H1 (cell line): ENCODE measurements around the gene CELF2. TPM values are rescaled to one million over a fixed set of nuclear protein-coding genes. Genes with fewer than 3 reads are reported as not detected.

Source experiments
- CTCF ChIA-PET: fragments of 300-600 bp; sonication (Branson Sonifier 250); formaldehyde crosslinking; loops from one replicate; lab custom pipeline; 2021; ENCODE audit not compliant: partially characterized antibody; lab: Charles Lee
- POLR2A ChIA-PET: fragments of 300-600 bp; sonication (Branson Sonifier 250); formaldehyde crosslinking; loops from one replicate; lab custom pipeline; 2021; ENCODE audit warnings: inconsistent platforms; ENCODE audit not compliant: partially characterized antibody; lab: Charles Lee
- DNase-seq, 2 experiments: peaks; one replicate each; pipeline versions ENCODE4 v3.0.0 to v3.0.0-alpha.2; 2010 to 2022; ENCODE audit warnings: low spot score in 2 of 2, low read depth in 1 of 2, mixed read lengths in 1 of 2
- FAIRE-seq: peaks from 2 replicates; lab custom pipeline; 2011; peaks lifted over from hg19 to GRCh38; lab: Jason Lieb, UNC
- H2AFZ ChIP-seq: 2 replicates; pipeline ENCODE4 v1.8.1; 2012; ENCODE audit warnings: low read length, inconsistent platforms
- H2AK5ac ChIP-seq: 2 replicates; pipeline ENCODE4 v1.6.1; 2013; ENCODE audit warnings: low read depth, low read length
- H2BK120ac ChIP-seq: replicated peaks from 2 replicates; pipeline ENCODE3; 2013; ENCODE audit warnings: low read depth, low read length, inconsistent platforms
- H2BK12ac ChIP-seq: 2 replicates; pipeline ENCODE4 v1.6.1; 2013; ENCODE audit warnings: low read depth, low read length
- H2BK15ac ChIP-seq: 2 replicates; pipeline ENCODE4 v1.6.1; 2013; ENCODE audit warnings: low read length
- H2BK20ac ChIP-seq: 2 replicates; pipeline ENCODE4 v1.6.1; 2013; ENCODE audit warnings: low read length
- H2BK5ac ChIP-seq: 2 replicates; pipeline ENCODE4 v1.6.1; 2013; ENCODE audit warnings: low read depth, low read length
- H3K14ac ChIP-seq: 2 replicates; pipeline ENCODE4 v1.6.1; 2013; ENCODE audit warnings: inconsistent platforms; ENCODE audit not compliant: insufficient read length
- H3K18ac ChIP-seq: 2 replicates; pipeline ENCODE4 v1.6.1; 2013; ENCODE audit warnings: low read length; ENCODE audit errors: extremely low read depth
- H3K23ac ChIP-seq: 2 replicates; pipeline ENCODE4 v1.6.1; 2013; ENCODE audit warnings: inconsistent platforms; ENCODE audit not compliant: insufficient read length
- H3K23me2 ChIP-seq: 2 replicates; pipeline ENCODE4 v1.6.1; 2013; ENCODE audit warnings: low read depth, low read length
- H3K27ac ChIP-seq: 2 replicates; pipeline ENCODE4 v1.6.1; 2011; ENCODE audit warnings: low read depth, low read length, inconsistent platforms
- H3K27me3 ChIP-seq, 4 experiments: replicated peaks in 1 of 4; 1 replicate in 1 of 4; 2 replicates in 3 of 4; pipeline versions ENCODE4 v1.6.1 to v1.8.1; 2011 to 2013; ENCODE audit warnings: low read length in 3 of 4, mild to moderate bottlenecking in 3 of 4, inconsistent platforms in 2 of 4, mixed read lengths in 2 of 4, moderate library complexity in 1 of 4; ENCODE audit not compliant: control insufficient read depth in 3 of 4, insufficient read depth in 3 of 4; ENCODE audit errors: extremely low read depth in 1 of 4
- H3K36me3 ChIP-seq, 4 experiments: 2 replicates each; pipeline versions ENCODE4 v1.6.1 to v1.8.1; 2011 to 2013; ENCODE audit warnings: mild to moderate bottlenecking in 4 of 4, low read length in 3 of 4, moderate library complexity in 2 of 4, control low read depth in 1 of 4, inconsistent platforms in 1 of 4; ENCODE audit not compliant: insufficient read depth in 4 of 4, control insufficient read depth in 2 of 4
- H3K4ac ChIP-seq: replicated peaks from 2 replicates; pipeline ENCODE3; 2013; ENCODE audit warnings: low read length, low read depth, mixed read lengths, inconsistent platforms; ENCODE audit not compliant: insufficient read length
- H3K4me1 ChIP-seq, 4 experiments: replicated peaks in 1 of 4; 1 replicate in 1 of 4; 2 replicates in 3 of 4; pipeline versions ENCODE4 v1.6.1 to v1.8.1; 2011 to 2013; ENCODE audit warnings: low read length in 3 of 4, inconsistent platforms in 2 of 4, mixed read lengths in 1 of 4; ENCODE audit not compliant: insufficient read depth in 4 of 4, control insufficient read depth in 3 of 4
- H3K4me2 ChIP-seq, 2 experiments: 2 replicates each; pipeline versions ENCODE4 v1.6.1 to v1.8.1; 2011 to 2013; ENCODE audit warnings: low read depth in 2 of 2, low read length in 2 of 2, control low read depth in 1 of 2, inconsistent platforms in 1 of 2, mild to moderate bottlenecking in 1 of 2; ENCODE audit not compliant: insufficient read depth in 1 of 2
- H3K4me3 ChIP-seq, 4 experiments: fragments of 200-600, 300-600 bp in 1 of 4; sonication (generic), shearing (Covaris generic), sonication (Bioruptor Twin) in 1 of 4; 2 replicates each; pipeline versions ENCODE4 v1.5.1 to v1.8.1; 2011 to 2016; ENCODE audit warnings: low read length in 4 of 4, low read depth in 3 of 4, control low read depth in 2 of 4, inconsistent platforms in 2 of 4, mild to moderate bottlenecking in 2 of 4, mixed read lengths in 1 of 4, moderate library complexity in 1 of 4; ENCODE audit not compliant: insufficient read depth in 2 of 4; ENCODE audit errors: extremely low read depth in 1 of 4
- H3K56ac ChIP-seq: replicated peaks from 2 replicates; pipeline ENCODE3; 2013; ENCODE audit warnings: low read depth, mild to moderate bottlenecking, mixed read lengths, low read length, inconsistent platforms; ENCODE audit not compliant: insufficient read length
- H3K79me1 ChIP-seq: 2 replicates; pipeline ENCODE4 v1.6.1; 2013; ENCODE audit warnings: low read depth, low read length, control low read depth
- H3K79me2 ChIP-seq, 2 experiments: 2 replicates each; pipeline versions ENCODE4 v1.6.1 to v1.8.1; 2012 to 2013; ENCODE audit warnings: low read length in 2 of 2, mild to moderate bottlenecking in 2 of 2, inconsistent platforms in 1 of 2; ENCODE audit not compliant: insufficient read depth in 2 of 2, control insufficient read depth in 1 of 2
- H3K9ac ChIP-seq, 4 experiments: replicated peaks in 1 of 4; 1 replicate in 1 of 4; 2 replicates in 3 of 4; pipeline versions ENCODE4 v1.6.1 to v1.8.1; 2011 to 2013; ENCODE audit warnings: low read depth in 3 of 4, low read length in 3 of 4, control low read depth in 2 of 4, mild to moderate bottlenecking in 2 of 4, moderate library complexity in 2 of 4, inconsistent platforms in 1 of 4; ENCODE audit errors: extremely low read depth in 1 of 4
- H3K9me3 ChIP-seq, 2 experiments: 2 replicates each; pipeline versions ENCODE4 v1.6.1 to v1.8.1; 2012 to 2013; ENCODE audit warnings: mild to moderate bottlenecking in 2 of 2, moderate library complexity in 2 of 2, control low read depth in 1 of 2, inconsistent platforms in 1 of 2, low read depth in 1 of 2, low read length in 1 of 2, mixed read lengths in 1 of 2; ENCODE audit not compliant: insufficient read depth in 2 of 2
- H4K20me1 ChIP-seq, 2 experiments: replicated peaks in 1 of 2; 2 replicates each; pipeline versions ENCODE3 to v1.8.1; 2011 to 2013; ENCODE audit warnings: inconsistent platforms in 2 of 2, low read length in 2 of 2, mild to moderate bottlenecking in 1 of 2; ENCODE audit not compliant: insufficient read depth in 2 of 2, control insufficient read depth in 1 of 2
- H4K5ac ChIP-seq: 2 replicates; pipeline ENCODE4 v1.6.1; 2013; ENCODE audit warnings: low read length, low read depth, mixed read lengths, inconsistent platforms; ENCODE audit not compliant: insufficient read length
- H4K8ac ChIP-seq: 2 replicates; pipeline ENCODE4 v1.8.0; 2013; ENCODE audit warnings: mild to moderate bottlenecking, moderate library complexity, low read length, inconsistent platforms; ENCODE audit not compliant: insufficient read depth; ENCODE audit errors: extremely low read depth
- H4K91ac ChIP-seq: replicated peaks from 2 replicates; pipeline ENCODE3; 2013; ENCODE audit warnings: low read length, mixed read lengths, inconsistent platforms; ENCODE audit not compliant: insufficient read length
- ASH2L ChIP-seq: fragments of 200-600, 300-600 bp; sonication (generic); IDR thresholded peaks from one replicate; pipeline ENCODE4 v1.7.1; 2017; ENCODE audit warnings: low read length
- BACH1 ChIP-seq: IDR thresholded peaks from 2 replicates; pipeline ENCODE4 v1.6.1; 2012; ENCODE audit warnings: low read length, improper control_type of control experiment
- CBX5 ChIP-seq: fragments of 300-800, 300-1000 bp; sonication (generic); IDR thresholded peaks from 2 replicates; pipeline ENCODE4 v1.7.1; 2016; ENCODE audit warnings: antibody characterized with exemption, low read length, low read depth
- CEBPB ChIP-seq: IDR thresholded peaks from 2 replicates; pipeline ENCODE4 v1.6.1; 2012; ENCODE audit warnings: low read depth, low read length
- CHD1 ChIP-seq: IDR thresholded peaks from 2 replicates; pipeline ENCODE4 v1.6.1; 2012; ENCODE audit warnings: low read depth, low read length, improper control_type of control experiment
- HDAC2 ChIP-seq, 2 experiments: fragments of 300-600 bp in 1 of 2; sonication (generic) in 1 of 2; IDR thresholded peaks; 2 replicates each; pipeline ENCODE4 v1.6.1; 2011 to 2012; ENCODE audit warnings: low read depth in 2 of 2, low read length in 2 of 2, mild to moderate bottlenecking in 2 of 2, moderate library complexity in 2 of 2, borderline replicate concordance in 1 of 2, inconsistent platforms in 1 of 2
- KDM1A ChIP-seq: fragments of 200-600, 300-600 bp; sonication (generic); IDR thresholded peaks from 2 replicates; pipeline ENCODE4 v1.7.1; 2016; ENCODE audit warnings: mild to moderate bottlenecking, low read length, borderline replicate concordance
- KDM4A ChIP-seq: IDR thresholded peaks from one replicate; pipeline ENCODE4 v1.7.1; 2012; ENCODE audit warnings: low read depth, mild to moderate bottlenecking, moderate library complexity, low read length, inconsistent platforms; ENCODE audit not compliant: severe bottlenecking
- PHF8 ChIP-seq: fragments of 200-600 bp; sonication (generic); conservative IDR thresholded peaks from 2 replicates; pipeline ENCODE4 v1.7.1; 2012; ENCODE audit warnings: low read depth, mild to moderate bottlenecking, inconsistent platforms, low read length, moderate library complexity
- SIX5 ChIP-seq: IDR thresholded peaks from 2 replicates; pipeline ENCODE4 v1.6.1; 2011; ENCODE audit warnings: mild to moderate bottlenecking, low read depth, low read length
- SP4 ChIP-seq: IDR thresholded peaks from 2 replicates; pipeline ENCODE4 v1.6.1; 2012; ENCODE audit warnings: low read length, inconsistent platforms
- SRF ChIP-seq: IDR thresholded peaks from 2 replicates; pipeline ENCODE4 v1.6.1; 2011; ENCODE audit warnings: mild to moderate bottlenecking, low read depth, low read length, moderate library complexity
- ZNF274 ChIP-seq: IDR thresholded peaks from 2 replicates; pipeline ENCODE4 v1.7.0; 2012; ENCODE audit warnings: low read length, borderline replicate concordance; ENCODE audit errors: extremely low read depth
- WGBS, 2 experiments: shearing (Covaris generic) in 1 of 2; methylation state at CpG; one replicate each; pipeline versions ENCODE4 v1.1.6 to v1.1.7; 2013 to 2015; ENCODE audit warnings: low lambda C conversion rate in 2 of 2, mixed read lengths in 2 of 2, inconsistent platforms in 1 of 2, low coverage in 1 of 2, missing lambda C conversion rate in 1 of 2; ENCODE audit not compliant: insufficient replicate concordance in 2 of 2, insufficient coverage in 1 of 2, insufficient read length in 1 of 2; ENCODE audit errors: extremely low coverage in 1 of 2, missing lambda C conversion rate in 1 of 2; 5-methylcytosine and 5-hydroxymethylcytosine counted together
- polyA plus RNA-seq, 7 experiments: library from polyadenylated mRNA; depleted of rRNA in 3 of 7; stranded (reverse) in 5 of 7; unstranded in 2 of 7; fragments of >200 nt in 5 of 7; fragments of 200-250 nt in 2 of 7; gene quantifications; 1 replicate in 5 of 7; 2 replicates in 1 of 7; 4 replicates in 1 of 7; pipeline versions ENCODE4 v1.2.1 to v1.2.3, GENCODE V29; 2011 to 2013; ENCODE audit warnings: missing spikeins in 2 of 7, mixed read lengths in 2 of 7
- total RNA-seq: library from RNA; stranded (reverse); fragmentation: NEBNext Ultra II Directional; extraction: Animal tissue kit (Norgen Biotek cat#: 25700); gene quantifications from 2 replicates; pipeline ENCODE4 v1.2.1, GENCODE V29; 2021
- TF ChIP-seq, protein P1 (sequence below): IDR thresholded peaks from 2 replicates; pipeline ENCODE4 v1.6.1; 2012; ENCODE audit warnings: inconsistent platforms

CELF2 gene
- total and polyA plus RNA-seq, 2 of the 8 experiments (the other 6 are each of a cell fraction or from before 2014, with no cell fraction given): 18.3 to 22.7 TPM

- Histone ChIP-seq H4K8ac (no peak overlapping the region), H4K5ac (no peak overlapping the region), H3K27ac (no peak overlapping the region), H4K20me1 (no peaks in the 10 kb centered on the region), H2BK120ac (no peak overlapping the region), H2BK15ac (0 out of 2 replicates have a peak overlapping the region, but pooled peaks have one; percentile 21), H3K79me1 (0 out of 2 replicates have a peak, but pooled peaks cover 3% of the 10 kb centered on the region), H3K18ac (no peak overlapping the region), H2BK5ac (no peak overlapping the region), H3K27me3 (no peaks in the 10 kb centered on the region), H3K23me2 (no peaks in the 10 kb centered on the region; the same call in 1 of the 2 replicates), H3K4ac (no peak overlapping the region), H2BK20ac (no peak overlapping the region), H3K4me2 (no peak overlapping the region), H3K36me3 (no peaks in the 10 kb centered on the region; a peak in 2 of 8 replicates), H2AK5ac (no peak overlapping the region), H3K9me3 (no peaks in the 10 kb centered on the region), H3K23ac (no peak overlapping the region), H4K91ac (no peak overlapping the region), H2AFZ (no peak overlapping the region), H3K4me3 (no peak overlapping the region), H3K79me2 (no peaks in the 10 kb centered on the region), H3K9ac (no peak overlapping the region), H3K4me1 (peaks cover 7 to 18% (median 16%) of the 10 kb centered on the region in 4 experiments; a peak in 6 of 7 replicates), H2BK12ac (no peak overlapping the region), H3K56ac (no peak overlapping the region), H3K14ac (no peak overlapping the region)
- TF ChIP-seq SIX5 (no peak), SRF (no peak), KDM4A (no peak), ZNF274 (no peak), CEBPB (no peak), ASH2L (no peak), HDAC2 (IDR thresholded peaks at IDR 0.05; ENCODE audit: borderline replicate concordance in 1 of 2, low read depth in 2 of 2, low read length in 2 of 2) (no peak), SP4 (no peak), CBX5 (no peak), PHF8 (no peak), KDM1A (no peak), BACH1 (no peak), CHD1 (no peak)
- TF ChIP-seq, protein P1, sequence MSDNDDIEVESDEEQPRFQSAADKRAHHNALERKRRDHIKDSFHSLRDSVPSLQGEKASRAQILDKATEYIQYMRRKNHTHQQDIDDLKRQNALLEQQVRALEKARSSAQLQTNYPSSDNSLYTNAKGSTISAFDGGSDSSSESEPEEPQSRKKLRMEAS: no peak
- DNase-seq (no peak), FAIRE-seq (no peak)
- POLR2A ChIA-PET: interaction anchor here (0.9 kb wide), 1 partner anchor 8 kb away, joined by 5 read pairs; no protein-coding TSS in a partner anchor
- CTCF ChIA-PET: no interaction called here
- 90% methylated on average over 6 of the region's 6 CpGs; no CpG with 5 or more reads in 1 of the 2 experiments for WGBS, 2 experiments
These were observed 192.1 kb downstream of the CELF2 start for GRCh38 chr10:11209830-11210181.
